Measurements from ENCODE around the gene CEL.
"Not testable (repeated sequence)": the region's sequence is repeated elsewhere in the genome, so short reads cannot be mapped to it uniquely, and the experiment has no call there.

CEL gene

DNA sequence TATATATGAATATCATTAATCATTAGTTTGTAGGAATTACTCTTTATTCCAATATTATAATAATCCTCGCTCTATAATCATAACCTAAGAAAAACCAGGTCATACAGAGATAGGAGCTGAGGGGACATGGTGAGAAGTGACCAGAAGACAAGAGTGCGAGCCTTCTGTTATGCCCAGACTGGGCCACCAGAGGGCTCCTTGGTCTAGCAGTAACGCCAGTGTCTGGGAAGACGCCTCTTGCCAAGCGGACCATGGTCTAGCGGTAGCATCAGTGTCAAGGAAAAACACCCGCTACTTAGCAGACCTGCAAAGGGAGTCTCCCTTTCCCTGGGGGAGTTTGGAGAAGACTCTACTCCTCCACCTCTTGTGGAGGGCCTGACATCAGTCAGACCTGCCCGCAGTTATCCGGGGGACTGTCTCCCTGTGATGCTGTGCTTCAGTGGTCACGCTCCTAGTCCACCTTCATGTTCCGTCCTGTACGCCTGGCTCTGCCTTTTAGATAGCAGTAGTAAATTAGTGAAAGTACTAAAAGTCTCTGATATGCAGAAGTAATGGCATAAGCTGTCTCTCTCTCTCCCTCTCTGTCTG is 20.8 kb upstream of the CEL start:
- TF ChIP-seq ZSCAN30 (tag by site-specific recombination; IDR thresholded peaks at IDR 0.05), result peak; percentile 30; the same call in 1 of the 2 replicates
- TF ChIP-seq WT1 (tag by site-specific recombination; IDR thresholded peaks at IDR 0.05), result peak; percentile 21; the same call in 1 of the 2 replicates
- peak; percentile 58; the same call in 1 of the 2 replicates for TF ChIP-seq ZNF2 (tag by site-specific recombination; IDR thresholded peaks at IDR 0.05)
- TF ChIP-seq ZNF654 (tag by site-specific recombination; IDR thresholded peaks at IDR 0.05; ENCODE audit: low read depth), result peak; percentile 40
- not testable (repeated sequence) for H3K27ac ChIP-seq (ENCODE audit: extremely low read depth, low read depth, low read length); H3K4me3 ChIP-seq (ENCODE audit: low read depth, low read length); H3K4me1 ChIP-seq (ENCODE audit: control insufficient read depth, insufficient read depth, low read length); H3K9me3 ChIP-seq (ENCODE audit: control insufficient read depth, insufficient read depth, low read depth, low read length)
- H3K36me3 ChIP-seq (ENCODE audit: control insufficient read depth in 2 of 2, insufficient read depth in 1 of 2, low read length in 2 of 2), result peaks cover 5 to 70% of the 10 kb centered on the region in 2 experiments; a peak in 2 of 3 replicates
- POLR2A ChIA-PET, result interaction anchor here (3.4 kb wide), 1 partner anchor 11 kb away, joined by 22 read pairs; the partner anchor contains the start of gene GTF3C5
- CTCF ChIA-PET, result interaction anchor here (0.8 to 9.6 kb wide), 17 partner anchors 8 to 446 kb away, joined by 3 to 117 read pairs (median 4); partner anchors contain the start of gene GTF3C5

DNA sequence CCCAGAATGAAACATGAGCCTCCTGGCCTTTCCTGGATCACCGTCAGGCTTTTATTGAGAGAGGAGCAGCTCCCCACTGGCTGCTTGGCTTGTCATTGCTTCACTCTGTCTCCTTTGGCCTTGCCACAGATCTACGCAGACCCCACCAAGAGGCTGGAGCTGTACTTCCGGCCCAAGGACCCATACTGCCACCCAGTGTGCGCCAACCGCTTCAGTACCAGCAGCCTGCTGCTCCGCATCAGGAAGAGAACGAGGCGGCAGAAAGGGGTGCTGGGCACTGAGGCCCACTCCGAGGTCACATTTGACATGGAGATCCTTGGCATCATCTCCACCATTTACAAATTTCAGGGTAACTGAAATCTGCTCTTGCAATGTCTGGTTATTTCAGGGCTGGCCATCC is 19.8 kb upstream of the CEL start:
- ChIA-PET CTCF (interaction anchor here (0.6 to 9.6 kb wide), 9 partner anchors 9 to 1852 kb away, joined by 3 to 117 read pairs (median 7); partner anchors contain the start of gene GTF3C5), POLR2A (interaction anchor here (1.5 kb wide), 1 partner anchor 11 kb away, joined by 6 read pairs; the partner anchor contains the start of gene GTF3C5)
- TF ChIP-seq, protein P1, sequence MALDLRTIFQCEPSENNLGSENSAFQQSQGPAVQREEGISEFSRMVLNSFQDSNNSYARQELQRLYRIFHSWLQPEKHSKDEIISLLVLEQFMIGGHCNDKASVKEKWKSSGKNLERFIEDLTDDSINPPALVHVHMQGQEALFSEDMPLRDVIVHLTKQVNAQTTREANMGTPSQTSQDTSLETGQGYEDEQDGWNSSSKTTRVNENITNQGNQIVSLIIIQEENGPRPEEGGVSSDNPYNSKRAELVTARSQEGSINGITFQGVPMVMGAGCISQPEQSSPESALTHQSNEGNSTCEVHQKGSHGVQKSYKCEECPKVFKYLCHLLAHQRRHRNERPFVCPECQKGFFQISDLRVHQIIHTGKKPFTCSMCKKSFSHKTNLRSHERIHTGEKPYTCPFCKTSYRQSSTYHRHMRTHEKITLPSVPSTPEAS (tag by site-specific recombination; IDR thresholded peaks at IDR 0.05), result no peak
- TF ChIP-seq SCRT2 (tag by site-specific recombination; IDR thresholded peaks at IDR 0.05) (no peak), ZNF214 (tag by site-specific recombination; IDR thresholded peaks at IDR 0.05; ENCODE audit: borderline replicate concordance) (no peak), SETDB1 (IDR thresholded peaks at IDR 0.05; ENCODE audit: insufficient read length, low read length) (no peak), ZNF335 (tag by site-specific recombination; conservative IDR thresholded peaks at IDR 0.05) (no peak), ZNF664 (tag by site-specific recombination; IDR thresholded peaks at IDR 0.05) (no peak), ZNF23 (tag by site-specific recombination; IDR thresholded peaks at IDR 0.05; ENCODE audit: borderline replicate concordance) (no peak), SP3 (tag by site-specific recombination; IDR thresholded peaks at IDR 0.05) (no peak), ZNF626 (tag by site-specific recombination; IDR thresholded peaks at IDR 0.05) (no peak), ZNF302 (tag by site-specific recombination; IDR thresholded peaks at IDR 0.05; ENCODE audit: low read depth) (no peak), ZBTB20 (tag by site-specific recombination; IDR thresholded peaks at IDR 0.05) (no peak), KLF10 (tag by site-specific recombination; IDR thresholded peaks at IDR 0.05) (no peak)
- TF ChIP-seq, protein P2, sequence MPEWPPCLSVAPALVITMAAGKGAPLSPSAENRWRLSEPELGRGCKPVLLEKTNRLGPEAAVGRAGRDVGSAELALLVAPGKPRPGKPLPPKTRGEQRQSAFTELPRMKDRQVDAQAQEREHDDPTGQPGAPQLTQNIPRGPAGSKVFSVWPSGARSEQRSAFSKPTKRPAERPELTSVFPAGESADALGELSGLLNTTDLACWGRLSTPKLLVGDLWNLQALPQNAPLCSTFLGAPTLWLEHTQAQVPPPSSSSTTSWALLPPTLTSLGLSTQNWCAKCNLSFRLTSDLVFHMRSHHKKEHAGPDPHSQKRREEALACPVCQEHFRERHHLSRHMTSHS (tag by site-specific recombination; IDR thresholded peaks at IDR 0.05), result no peak
- TF ChIP-seq, protein P3, sequence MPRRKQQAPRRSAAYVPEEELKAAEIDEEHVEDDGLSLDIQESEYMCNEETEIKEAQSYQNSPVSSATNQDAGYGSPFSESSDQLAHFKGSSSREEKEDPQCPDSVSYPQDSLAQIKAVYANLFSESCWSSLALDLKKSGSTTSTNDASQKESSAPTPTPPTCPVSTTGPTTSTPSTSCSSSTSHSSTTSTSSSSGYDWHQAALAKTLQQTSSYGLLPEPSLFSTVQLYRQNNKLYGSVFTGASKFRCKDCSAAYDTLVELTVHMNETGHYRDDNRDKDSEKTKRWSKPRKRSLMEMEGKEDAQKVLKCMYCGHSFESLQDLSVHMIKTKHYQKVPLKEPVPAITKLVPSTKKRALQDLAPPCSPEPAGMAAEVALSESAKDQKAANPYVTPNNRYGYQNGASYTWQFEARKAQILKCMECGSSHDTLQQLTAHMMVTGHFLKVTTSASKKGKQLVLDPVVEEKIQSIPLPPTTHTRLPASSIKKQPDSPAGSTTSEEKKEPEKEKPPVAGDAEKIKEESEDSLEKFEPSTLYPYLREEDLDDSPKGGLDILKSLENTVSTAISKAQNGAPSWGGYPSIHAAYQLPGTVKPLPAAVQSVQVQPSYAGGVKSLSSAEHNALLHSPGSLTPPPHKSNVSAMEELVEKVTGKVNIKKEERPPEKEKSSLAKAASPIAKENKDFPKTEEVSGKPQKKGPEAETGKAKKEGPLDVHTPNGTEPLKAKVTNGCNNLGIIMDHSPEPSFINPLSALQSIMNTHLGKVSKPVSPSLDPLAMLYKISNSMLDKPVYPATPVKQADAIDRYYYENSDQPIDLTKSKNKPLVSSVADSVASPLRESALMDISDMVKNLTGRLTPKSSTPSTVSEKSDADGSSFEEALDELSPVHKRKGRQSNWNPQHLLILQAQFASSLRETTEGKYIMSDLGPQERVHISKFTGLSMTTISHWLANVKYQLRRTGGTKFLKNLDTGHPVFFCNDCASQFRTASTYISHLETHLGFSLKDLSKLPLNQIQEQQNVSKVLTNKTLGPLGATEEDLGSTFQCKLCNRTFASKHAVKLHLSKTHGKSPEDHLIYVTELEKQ (tag by site-specific recombination; IDR thresholded peaks at IDR 0.05; ENCODE audit: borderline replicate concordance), result no peak
- TF ChIP-seq, protein P4, sequence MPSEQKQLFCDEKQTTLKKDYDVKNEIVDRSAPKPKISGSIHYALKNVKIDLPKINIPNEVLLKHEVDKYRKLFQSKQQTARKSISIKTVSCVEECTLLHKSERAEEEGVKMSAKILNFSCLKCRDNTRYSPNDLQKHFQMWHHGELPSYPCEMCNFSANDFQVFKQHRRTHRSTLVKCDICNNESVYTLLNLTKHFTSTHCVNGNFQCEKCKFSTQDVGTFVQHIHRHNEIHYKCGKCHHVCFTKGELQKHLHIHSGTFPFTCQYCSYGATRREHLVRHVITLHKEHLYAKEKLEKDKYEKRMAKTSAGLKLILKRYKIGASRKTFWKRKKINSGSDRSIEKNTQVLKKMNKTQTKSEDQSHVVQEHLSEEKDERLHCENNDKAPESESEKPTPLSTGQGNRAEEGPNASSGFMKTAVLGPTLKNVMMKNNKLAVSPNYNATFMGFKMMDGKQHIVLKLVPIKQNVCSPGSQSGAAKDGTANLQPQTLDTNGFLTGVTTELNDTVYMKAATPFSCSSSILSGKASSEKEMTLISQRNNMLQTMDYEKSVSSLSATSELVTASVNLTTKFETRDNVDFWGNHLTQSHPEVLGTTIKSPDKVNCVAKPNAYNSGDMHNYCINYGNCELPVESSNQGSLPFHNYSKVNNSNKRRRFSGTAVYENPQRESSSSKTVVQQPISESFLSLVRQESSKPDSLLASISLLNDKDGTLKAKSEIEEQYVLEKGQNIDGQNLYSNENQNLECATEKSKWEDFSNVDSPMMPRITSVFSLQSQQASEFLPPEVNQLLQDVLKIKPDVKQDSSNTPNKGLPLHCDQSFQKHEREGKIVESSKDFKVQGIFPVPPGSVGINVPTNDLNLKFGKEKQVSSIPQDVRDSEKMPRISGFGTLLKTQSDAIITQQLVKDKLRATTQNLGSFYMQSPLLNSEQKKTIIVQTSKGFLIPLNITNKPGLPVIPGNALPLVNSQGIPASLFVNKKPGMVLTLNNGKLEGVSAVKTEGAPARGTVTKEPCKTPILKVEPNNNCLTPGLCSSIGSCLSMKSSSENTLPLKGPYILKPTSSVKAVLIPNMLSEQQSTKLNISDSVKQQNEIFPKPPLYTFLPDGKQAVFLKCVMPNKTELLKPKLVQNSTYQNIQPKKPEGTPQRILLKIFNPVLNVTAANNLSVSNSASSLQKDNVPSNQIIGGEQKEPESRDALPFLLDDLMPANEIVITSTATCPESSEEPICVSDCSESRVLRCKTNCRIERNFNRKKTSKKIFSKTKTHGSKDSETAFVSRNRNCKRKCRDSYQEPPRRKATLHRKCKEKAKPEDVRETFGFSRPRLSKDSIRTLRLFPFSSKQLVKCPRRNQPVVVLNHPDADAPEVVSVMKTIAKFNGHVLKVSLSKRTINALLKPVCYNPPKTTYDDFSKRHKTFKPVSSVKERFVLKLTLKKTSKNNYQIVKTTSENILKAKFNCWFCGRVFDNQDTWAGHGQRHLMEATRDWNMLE (tag by site-specific recombination; conservative IDR thresholded peaks at IDR 0.05; ENCODE audit: low read depth), result no peak
- H3K36me3 ChIP-seq (ENCODE audit: control insufficient read depth in 2 of 2, insufficient read depth in 1 of 2, low read length in 2 of 2), result peaks cover 5 to 72% of the 10 kb centered on the region in 2 experiments
- no peak overlapping the region for H3K27ac ChIP-seq (ENCODE audit: extremely low read depth, low read depth, low read length)
- H3K9me3 ChIP-seq (ENCODE audit: control insufficient read depth, insufficient read depth, low read depth, low read length), result no peaks in the 10 kb centered on the region
- no peaks in the 10 kb centered on the region for H3K4me1 ChIP-seq (ENCODE audit: control insufficient read depth, insufficient read depth, low read length)
- H3K4me3 ChIP-seq (ENCODE audit: low read depth, low read length), result no peak overlapping the region

Data from HEK293 (cell line).